Trophoblast cell (in vitro differentiated cells and primary cell): Measurements from ENCODE around the gene ADPGK.

Source experiments
- DNase-seq, 2 donors: peaks; one replicate each; pipeline ENCODE4 v3.0.0-alpha.2; 2016
- H2AFZ ChIP-seq: 2 replicates; pipeline ENCODE4 v1.6.1; 2013; ENCODE audit warnings: low read length, moderate library complexity, mild to moderate bottlenecking; ENCODE audit not compliant: insufficient read depth, poor library complexity
- H2AK5ac ChIP-seq: 2 replicates; pipeline ENCODE4 v1.6.1; 2013; ENCODE audit warnings: mild to moderate bottlenecking, low read length
- H2BK120ac ChIP-seq: 2 replicates; pipeline ENCODE4 v1.6.1; 2013; ENCODE audit warnings: low read length, mild to moderate bottlenecking, moderate library complexity; ENCODE audit not compliant: insufficient read depth, poor library complexity
- H2BK12ac ChIP-seq: 2 replicates; pipeline ENCODE4 v1.6.1; 2013; ENCODE audit warnings: mild to moderate bottlenecking, low read length, moderate library complexity
- H2BK5ac ChIP-seq: 2 replicates; pipeline ENCODE4 v1.6.1; 2013; ENCODE audit warnings: low read length, low read depth, moderate library complexity, mild to moderate bottlenecking; ENCODE audit not compliant: poor library complexity
- H3K14ac ChIP-seq: 2 replicates; pipeline ENCODE4 v1.6.1; 2013; ENCODE audit warnings: mild to moderate bottlenecking, low read length
- H3K18ac ChIP-seq: 2 replicates; pipeline ENCODE4 v1.6.1; 2013; ENCODE audit warnings: mild to moderate bottlenecking, low read length
- H3K23ac ChIP-seq: 2 replicates; pipeline ENCODE4 v1.6.1; 2013; ENCODE audit warnings: low read length
- H3K27ac ChIP-seq: 2 replicates; pipeline ENCODE4 v1.5.1; 2013; ENCODE audit warnings: low read depth, mild to moderate bottlenecking, inconsistent platforms, low read length, moderate library complexity
- H3K27me3 ChIP-seq: 2 replicates; pipeline ENCODE4 v1.6.1; 2013; ENCODE audit warnings: inconsistent platforms, mild to moderate bottlenecking, low read length, moderate library complexity; ENCODE audit not compliant: insufficient read depth
- H3K36me3 ChIP-seq, 2 experiments: 1 replicate in 1 of 2; 2 replicates in 1 of 2; pipeline ENCODE4 v1.6.1; 2013; ENCODE audit warnings: low read length in 2 of 2, mild to moderate bottlenecking in 2 of 2, moderate library complexity in 1 of 2; ENCODE audit not compliant: insufficient read depth in 2 of 2, control insufficient read depth in 1 of 2
- H3K4ac ChIP-seq: 2 replicates; pipeline ENCODE4 v1.6.1; 2013; ENCODE audit warnings: low read depth, mild to moderate bottlenecking, low read length, moderate library complexity
- H3K4me1 ChIP-seq, 2 experiments: 1 replicate in 1 of 2; 2 replicates in 1 of 2; pipeline ENCODE4 v1.6.1; 2013; ENCODE audit warnings: low read length in 2 of 2, mild to moderate bottlenecking in 2 of 2, moderate library complexity in 1 of 2; ENCODE audit not compliant: insufficient read depth in 2 of 2, control insufficient read depth in 1 of 2
- H3K4me2 ChIP-seq: 2 replicates; pipeline ENCODE4 v1.6.1; 2013; ENCODE audit warnings: inconsistent platforms, mild to moderate bottlenecking, low read length, moderate library complexity
- H3K4me3 ChIP-seq: 2 replicates; pipeline ENCODE4 v1.5.1; 2013; ENCODE audit warnings: mild to moderate bottlenecking, low read depth, low read length, inconsistent platforms
- H3K79me1 ChIP-seq: one replicate; pipeline ENCODE4 v1.6.1; 2013; ENCODE audit warnings: low read length
- H3K79me2 ChIP-seq: 2 replicates; pipeline ENCODE4 v1.6.1; 2013; ENCODE audit warnings: low read length, mild to moderate bottlenecking; ENCODE audit not compliant: control insufficient read depth, insufficient read depth, poor library complexity
- H3K9ac ChIP-seq: 2 replicates; pipeline ENCODE4 v1.6.1; 2013; ENCODE audit warnings: mild to moderate bottlenecking, low read length
- H3K9me3 ChIP-seq: 2 replicates; pipeline ENCODE4 v1.6.1; 2013; ENCODE audit warnings: low read depth, mild to moderate bottlenecking, control low read depth, inconsistent platforms, low read length; ENCODE audit not compliant: insufficient read depth
- H4K12ac ChIP-seq: 2 replicates; pipeline ENCODE4 v1.6.1; 2013; ENCODE audit warnings: low read depth, mild to moderate bottlenecking, low read length, moderate library complexity
- H4K8ac ChIP-seq: 2 replicates; pipeline ENCODE4 v1.6.1; 2013; ENCODE audit warnings: low read depth, mild to moderate bottlenecking, low read length, moderate library complexity
- H4K91ac ChIP-seq: one replicate; pipeline ENCODE4 v1.6.1; 2013; ENCODE audit warnings: low read depth, mild to moderate bottlenecking, low read length, moderate library complexity
- WGBS: extraction: QIAGEN DNeasy Blood & Tissue Kit; methylation state at CpG from one replicate; pipeline ENCODE4 v1.1.7; 2013; ENCODE audit warnings: missing lambda C conversion rate; ENCODE audit not compliant: insufficient read length, insufficient coverage; ENCODE audit errors: extremely low coverage; 5-methylcytosine and 5-hydroxymethylcytosine counted together

Gene ADPGK

GRCh38 chr15:72706266-72706665 lies 77.3 kb downstream of the ADPGK start:
- H3K23ac ChIP-seq, result no peak overlapping the region
- no peak overlapping the region for H3K14ac ChIP-seq
- H2BK120ac ChIP-seq, result no peak overlapping the region
- H3K4ac ChIP-seq, result no peak overlapping the region
- no peak overlapping the region for H3K9ac ChIP-seq
- H2BK12ac ChIP-seq, result no peak overlapping the region
- no peak overlapping the region for H4K12ac ChIP-seq
- H3K18ac ChIP-seq, result no peak overlapping the region
- H4K8ac ChIP-seq, result no peak overlapping the region
- H3K36me3 ChIP-seq, result no peaks in the 10 kb centered on the region
- no peak overlapping the region for H3K4me2 ChIP-seq
- no peak overlapping the region for H4K91ac ChIP-seq
- no peak overlapping the region for H3K27ac ChIP-seq
- H3K9me3 ChIP-seq, result no peaks in the 10 kb centered on the region
- no peak overlapping the region for H3K4me3 ChIP-seq
- DNase-seq, result no peak
- no peaks in the 10 kb centered on the region for H3K79me1 ChIP-seq
- no peaks in the 10 kb centered on the region for H3K4me1 ChIP-seq
- no peaks in the 10 kb centered on the region for H3K27me3 ChIP-seq
- no peaks in the 10 kb centered on the region for H3K79me2 ChIP-seq
- no peak overlapping the region for H2AFZ ChIP-seq
- H2BK5ac ChIP-seq, result no peak overlapping the region
- WGBS, result no CpG with 5 or more reads among the region's 11 CpGs
- H2AK5ac ChIP-seq, result no peak overlapping the region
